ENCODE measurements around the gene VPS16. TPM values are rescaled to one million over a fixed set of nuclear protein-coding genes. Genes with fewer than 3 reads are reported as not detected.

Gene VPS16
- total RNA-seq, 6 donors from 2014 or later: 22.6 to 53.4 (median 38.2) TPM

DNA sequence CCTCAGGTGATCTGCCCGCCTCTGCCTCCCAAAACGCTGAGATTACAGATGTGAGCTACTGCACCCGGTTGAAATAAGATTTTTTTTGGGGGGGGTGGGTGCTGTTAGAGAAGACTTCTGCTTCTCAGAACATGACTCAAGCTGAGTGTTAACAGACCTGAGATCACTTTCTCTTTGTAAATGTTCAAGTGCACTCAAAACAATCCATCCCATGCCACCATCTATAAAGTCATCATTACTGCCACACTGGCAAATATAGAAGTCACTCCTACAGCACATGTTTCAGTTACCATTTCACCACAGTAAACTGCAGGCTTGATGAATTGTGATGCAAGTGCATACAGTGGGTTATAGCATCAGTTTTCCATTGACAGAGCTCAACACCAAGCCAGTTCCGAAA lies 9.0 kb downstream of the VPS16 start:
- WGBS, 2 donors: 89 to 93% methylated on average over 4 of the region's 4 CpGs
- TF ChIP-seq POLR2AphosphoS5 (IDR thresholded peaks at IDR 0.05) (no peak), EP300 (IDR thresholded peaks at IDR 0.05) (no peak), POLR2A (IDR thresholded peaks at IDR 0.05) (no peak)
- TF ChIP-seq, protein P1, sequence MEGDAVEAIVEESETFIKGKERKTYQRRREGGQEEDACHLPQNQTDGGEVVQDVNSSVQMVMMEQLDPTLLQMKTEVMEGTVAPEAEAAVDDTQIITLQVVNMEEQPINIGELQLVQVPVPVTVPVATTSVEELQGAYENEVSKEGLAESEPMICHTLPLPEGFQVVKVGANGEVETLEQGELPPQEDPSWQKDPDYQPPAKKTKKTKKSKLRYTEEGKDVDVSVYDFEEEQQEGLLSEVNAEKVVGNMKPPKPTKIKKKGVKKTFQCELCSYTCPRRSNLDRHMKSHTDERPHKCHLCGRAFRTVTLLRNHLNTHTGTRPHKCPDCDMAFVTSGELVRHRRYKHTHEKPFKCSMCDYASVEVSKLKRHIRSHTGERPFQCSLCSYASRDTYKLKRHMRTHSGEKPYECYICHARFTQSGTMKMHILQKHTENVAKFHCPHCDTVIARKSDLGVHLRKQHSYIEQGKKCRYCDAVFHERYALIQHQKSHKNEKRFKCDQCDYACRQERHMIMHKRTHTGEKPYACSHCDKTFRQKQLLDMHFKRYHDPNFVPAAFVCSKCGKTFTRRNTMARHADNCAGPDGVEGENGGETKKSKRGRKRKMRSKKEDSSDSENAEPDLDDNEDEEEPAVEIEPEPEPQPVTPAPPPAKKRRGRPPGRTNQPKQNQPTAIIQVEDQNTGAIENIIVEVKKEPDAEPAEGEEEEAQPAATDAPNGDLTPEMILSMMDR (IDR thresholded peaks at IDR 0.05): no peak
- no peak overlapping the region for H3K27ac ChIP-seq
- H3K4me1 ChIP-seq: peaks cover 0 to 8% (median 2%) of the 10 kb centered on the region in 4 donors
- no peak for ATAC-seq (ENCODE audit: low FRiP score in 2 of 2)
- no peaks in the 10 kb centered on the region for H3K27me3 ChIP-seq
- H3K9me3 ChIP-seq: no peaks in the 10 kb centered on the region
- no peak overlapping the region for H3K4me3 ChIP-seq
- no peaks in the 10 kb centered on the region for H3K36me3 ChIP-seq
- DNase-seq: no peak

DNA sequence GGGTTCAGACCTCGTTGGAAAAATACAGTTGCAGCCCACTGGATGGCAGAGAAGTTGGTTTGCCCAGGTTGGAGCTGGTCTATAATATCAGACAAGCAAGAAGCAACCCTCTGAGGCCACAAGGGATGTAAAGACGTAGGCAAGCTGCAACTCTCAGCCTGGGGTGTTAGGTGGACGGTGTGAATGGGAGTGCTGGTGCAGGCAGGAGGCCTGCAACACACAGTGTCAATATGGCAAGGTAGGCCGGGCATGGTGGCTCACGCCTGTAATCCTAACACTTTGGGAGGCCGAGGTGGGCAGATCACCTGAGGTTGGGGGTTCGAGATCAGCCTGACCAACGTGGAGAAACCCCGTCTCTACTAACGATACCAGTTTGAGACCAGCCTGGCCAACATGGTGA lies 10.5 kb downstream of the VPS16 start:
- 93 to 95% methylated on average over 10 of the region's 10 CpGs for WGBS, 2 donors
- TF ChIP-seq, protein P1 (IDR thresholded peaks at IDR 0.05): no peak
- TF ChIP-seq POLR2A (IDR thresholded peaks at IDR 0.05) (no peak), POLR2AphosphoS5 (IDR thresholded peaks at IDR 0.05) (no peak), EP300 (IDR thresholded peaks at IDR 0.05) (no peak)
- H3K36me3 ChIP-seq: no peaks in the 10 kb centered on the region
- DNase-seq: no peak
- H3K4me3 ChIP-seq: no peak overlapping the region
- H3K27me3 ChIP-seq: no peaks in the 10 kb centered on the region
- ATAC-seq (ENCODE audit: low FRiP score in 2 of 2): peak in 1 of 2 donors; percentile 13
- H3K27ac ChIP-seq: no peak overlapping the region
- no peaks in the 10 kb centered on the region for H3K9me3 ChIP-seq
- peaks cover 0 to 8% (median 2%) of the 10 kb centered on the region in 4 donors for H3K4me1 ChIP-seq

DNA sequence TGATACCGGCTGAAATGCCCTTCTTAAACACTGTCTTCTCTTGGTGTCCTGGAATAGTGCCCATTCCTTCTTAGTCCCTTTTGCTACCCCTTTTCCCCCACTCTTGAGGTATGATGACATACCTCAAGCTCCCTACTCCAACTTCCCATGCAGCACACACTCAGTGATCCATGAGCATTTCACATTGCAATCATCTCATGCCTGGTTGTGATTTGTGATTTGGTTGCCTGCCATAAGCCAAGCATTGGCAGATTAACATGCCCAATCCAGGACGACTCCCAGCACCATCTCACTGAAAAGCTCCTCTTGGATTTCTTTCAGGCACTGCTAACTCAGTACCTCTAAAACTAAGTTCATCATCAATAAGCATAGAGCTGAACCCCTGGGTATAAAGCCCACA lies 18.0 kb downstream of the VPS16 start:
- peaks cover 6 to 36% (median 33%) of the 10 kb centered on the region in 4 donors for H3K36me3 ChIP-seq
- DNase-seq: no peak
- no peak overlapping the region for H3K27ac ChIP-seq
- TF ChIP-seq EP300 (IDR thresholded peaks at IDR 0.05): no peak
- TF ChIP-seq POLR2AphosphoS5 (IDR thresholded peaks at IDR 0.05): no peak
- TF ChIP-seq, protein P1 (IDR thresholded peaks at IDR 0.05): no peak
- no peak for TF ChIP-seq POLR2A (IDR thresholded peaks at IDR 0.05)
- ATAC-seq (ENCODE audit: low FRiP score in 2 of 2): no peak
- H3K4me3 ChIP-seq: no peak overlapping the region
- H3K27me3 ChIP-seq: no peaks in the 10 kb centered on the region
- no peaks in the 10 kb centered on the region for H3K9me3 ChIP-seq
- peaks cover 0 to 10% (median 0%) of the 10 kb centered on the region in 4 donors for H3K4me1 ChIP-seq
- 94% methylated on average over 2 of the region's 2 CpGs for WGBS, 2 donors

DNA sequence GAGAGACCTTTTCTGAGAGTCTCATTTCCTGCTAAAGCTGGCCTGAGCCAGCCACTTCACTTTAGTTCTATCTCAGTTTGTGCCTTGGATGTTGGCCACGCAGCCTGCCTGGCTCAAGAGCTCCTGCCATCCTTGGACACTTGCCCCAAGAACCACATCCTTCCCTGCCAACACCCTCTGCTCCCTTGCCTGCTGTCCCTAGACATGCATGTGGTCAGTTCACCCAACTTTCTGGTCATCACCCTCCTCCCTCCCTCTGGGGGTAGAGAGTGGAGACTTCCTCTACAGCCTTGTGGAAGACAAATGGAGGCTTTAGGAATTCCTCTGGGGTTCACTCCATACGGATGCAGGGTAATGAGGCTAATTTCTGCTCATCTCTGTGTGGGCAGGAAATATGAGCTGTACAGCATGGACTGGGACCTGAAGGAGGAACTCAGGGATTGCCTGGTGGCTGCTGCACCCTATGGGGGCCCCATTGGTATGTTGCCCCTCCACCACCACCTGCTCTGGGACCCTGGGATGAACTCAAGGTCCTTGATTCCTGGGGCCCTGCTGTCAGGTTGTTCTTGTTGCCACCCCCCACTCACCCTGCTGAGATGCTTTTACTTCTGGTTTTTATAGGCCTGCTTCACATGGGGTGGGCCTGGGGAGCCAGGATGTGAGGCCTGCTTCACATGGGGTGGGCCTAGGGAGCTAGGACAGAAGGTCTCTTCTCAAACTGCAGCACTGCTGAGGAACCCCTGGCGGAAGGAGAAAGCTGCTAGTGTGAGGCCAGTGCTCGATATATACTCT lies 19.0 kb downstream of the VPS16 start:
- WGBS, 2 donors: 80 to 85% methylated on average over 4 of the region's 4 CpGs
- Histone ChIP-seq H3K4me3 (no peak overlapping the region), H3K27me3 (no peaks in the 10 kb centered on the region), H3K27ac (no peak overlapping the region), H3K36me3 (peaks cover 6 to 45% (median 41%) of the 10 kb centered on the region in 4 donors), H3K4me1 (peaks cover 0 to 10% (median 0%) of the 10 kb centered on the region in 4 donors), H3K9me3 (no peaks in the 10 kb centered on the region)
- TF ChIP-seq, protein P1 (IDR thresholded peaks at IDR 0.05): no peak
- TF ChIP-seq EP300 (IDR thresholded peaks at IDR 0.05) (no peak), POLR2A (IDR thresholded peaks at IDR 0.05) (no peak), POLR2AphosphoS5 (IDR thresholded peaks at IDR 0.05) (no peak)
- DNase-seq: no peak
- ATAC-seq (ENCODE audit: low FRiP score in 2 of 2): no peak
